SU-DHL-6 (cell line): ENCODE data around the gene ADCY2.

ENCODE experiments used
- H2AFZ ChIP-seq: fragments of 200-600 bp; sonication (generic); 2 replicates; pipeline ENCODE4 v1.6.1; 2014; ENCODE audit warnings: low read depth, mild to moderate bottlenecking, moderate library complexity, mixed read lengths, antibody characterized with exemption, low read length; ENCODE audit not compliant: severe bottlenecking
- H3F3A ChIP-seq: fragments of 200-600 bp; shearing (Covaris generic); 2 replicates; pipeline ENCODE4 v1.6.0; 2016; ENCODE audit warnings: antibody characterized with exemption, mild to moderate bottlenecking; ENCODE audit not compliant: insufficient read depth
- H3K27ac ChIP-seq: fragments of 200-600 bp; sonication (generic); 2 replicates; pipeline ENCODE4 v1.5.1; 2016; ENCODE audit warnings: low read depth, mild to moderate bottlenecking, low read length, moderate library complexity, mixed read lengths
- H3K27me3 ChIP-seq: fragments of 200-600 bp; sonication (generic), shearing (Covaris generic); 2 replicates; pipeline ENCODE4 v1.6.0; 2014; ENCODE audit warnings: mild to moderate bottlenecking, low read length
- H3K36me3 ChIP-seq: fragments of 200-600 bp; sonication (generic); 2 replicates; pipeline ENCODE4 v1.6.1; 2014; ENCODE audit warnings: mild to moderate bottlenecking, low read length, mixed read lengths
- H3K4me2 ChIP-seq: fragments of 300-600, 200-600 bp; shearing (Covaris generic), sonication (generic); 2 replicates; pipeline ENCODE4 v1.6.0; 2014; ENCODE audit warnings: low read length, low read depth, mild to moderate bottlenecking; ENCODE audit not compliant: poor library complexity, severe bottlenecking
- H3K4me3 ChIP-seq: fragments of 200-600 bp; sonication (generic); 2 replicates; pipeline ENCODE4 v1.5.1; 2014; ENCODE audit warnings: antibody characterized with exemption, low read length, mild to moderate bottlenecking, mixed read lengths; ENCODE audit not compliant: insufficient read depth, poor library complexity, severe bottlenecking
- H3K79me2 ChIP-seq: fragments of 200-600 bp; sonication (generic); 2 replicates; pipeline ENCODE4 v1.6.1; 2014; ENCODE audit warnings: mild to moderate bottlenecking, low read length, moderate library complexity; ENCODE audit not compliant: insufficient read depth
- H3K9ac ChIP-seq: fragments of 200-600 bp; sonication (generic); 2 replicates; pipeline ENCODE4 v1.7.0; 2014; ENCODE audit warnings: mild to moderate bottlenecking, low read length
- H3K9me2 ChIP-seq: fragments of 200-600 bp; sonication (generic); replicated peaks from 2 replicates; pipeline ENCODE4 v1.6.1; 2014; ENCODE audit warnings: low read length; ENCODE audit not compliant: insufficient read depth
- H3K9me3 ChIP-seq: fragments of 200-600 bp; sonication (generic); 2 replicates; pipeline ENCODE4 v1.6.1; 2014; ENCODE audit warnings: low read length, mixed read lengths; ENCODE audit not compliant: insufficient read depth
- H4K20me1 ChIP-seq: fragments of 200-600 bp; sonication (generic); 2 replicates; pipeline ENCODE4 v1.6.1; 2014; ENCODE audit warnings: low read depth, mild to moderate bottlenecking, antibody characterized with exemption, low read length, moderate library complexity, mixed read lengths
- CTCF ChIP-seq: fragments of 200-600 bp; sonication (generic); IDR thresholded peaks from one replicate; pipeline ENCODE4 v1.5.1; 2017; ENCODE audit warnings: antibody characterized with exemption, mild to moderate bottlenecking, low read length, moderate library complexity; ENCODE audit not compliant: insufficient read depth, poor library complexity, severe bottlenecking
- EZH2phosphoT487 ChIP-seq: fragments of 200-600 bp; sonication (generic), shearing (Covaris generic); conservative IDR thresholded peaks from 2 replicates; pipeline ENCODE4 v1.6.1; 2018; ENCODE audit warnings: mild to moderate bottlenecking, antibody characterized with exemption, low read length, moderate library complexity, mixed read lengths

ADCY2 gene

DNA sequence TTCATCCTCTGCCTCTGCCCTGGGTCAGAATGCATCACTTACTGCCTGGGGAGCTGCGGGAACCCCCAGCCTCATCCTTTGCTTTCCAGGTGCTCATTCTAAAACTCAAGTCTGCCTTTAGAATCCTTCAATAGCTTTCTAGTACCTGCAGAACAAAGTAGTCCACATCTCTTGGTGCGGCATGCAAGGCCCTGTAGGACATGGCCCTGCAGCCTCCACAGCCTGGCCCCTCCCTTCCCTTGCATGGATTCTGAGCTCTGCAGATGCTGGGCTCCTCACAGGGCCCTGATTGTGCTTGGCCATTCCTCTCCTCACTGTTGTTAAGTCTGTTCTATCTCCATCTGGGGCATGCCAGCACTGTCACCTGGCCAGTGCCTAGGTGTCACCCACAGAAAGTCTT, 141.6 kb downstream of the ADCY2 start:
- Histone ChIP-seq H3K9me3 (no peaks in the 10 kb centered on the region), H3K9me2 (no peaks in the 10 kb centered on the region), H3F3A (no peaks in the 10 kb centered on the region), H2AFZ (no peak overlapping the region), H3K36me3 (no peaks in the 10 kb centered on the region), H3K27me3 (no peaks in the 10 kb centered on the region), H3K79me2 (no peaks in the 10 kb centered on the region), H3K4me2 (no peak overlapping the region), H4K20me1 (no peaks in the 10 kb centered on the region), H3K4me3 (no peak overlapping the region), H3K27ac (no peak overlapping the region), H3K9ac (no peak overlapping the region)
- TF ChIP-seq CTCF: no peak
- no peak for TF ChIP-seq EZH2phosphoT487

GRCh38 chr5:7539571-7539970, 143.6 kb downstream of the ADCY2 start:
- H3K9ac ChIP-seq: no peak overlapping the region
- no peaks in the 10 kb centered on the region for H3K27me3 ChIP-seq
- no peaks in the 10 kb centered on the region for H3K9me3 ChIP-seq
- H3K36me3 ChIP-seq: no peaks in the 10 kb centered on the region
- H3K9me2 ChIP-seq: no peaks in the 10 kb centered on the region
- no peak for TF ChIP-seq EZH2phosphoT487
- no peak for TF ChIP-seq CTCF
- H3K4me3 ChIP-seq: no peak overlapping the region
- H2AFZ ChIP-seq: no peak overlapping the region
- H3K4me2 ChIP-seq: no peak overlapping the region
- H4K20me1 ChIP-seq: no peaks in the 10 kb centered on the region
- H3F3A ChIP-seq: no peaks in the 10 kb centered on the region
- H3K79me2 ChIP-seq: no peaks in the 10 kb centered on the region
- H3K27ac ChIP-seq: no peak overlapping the region

DNA sequence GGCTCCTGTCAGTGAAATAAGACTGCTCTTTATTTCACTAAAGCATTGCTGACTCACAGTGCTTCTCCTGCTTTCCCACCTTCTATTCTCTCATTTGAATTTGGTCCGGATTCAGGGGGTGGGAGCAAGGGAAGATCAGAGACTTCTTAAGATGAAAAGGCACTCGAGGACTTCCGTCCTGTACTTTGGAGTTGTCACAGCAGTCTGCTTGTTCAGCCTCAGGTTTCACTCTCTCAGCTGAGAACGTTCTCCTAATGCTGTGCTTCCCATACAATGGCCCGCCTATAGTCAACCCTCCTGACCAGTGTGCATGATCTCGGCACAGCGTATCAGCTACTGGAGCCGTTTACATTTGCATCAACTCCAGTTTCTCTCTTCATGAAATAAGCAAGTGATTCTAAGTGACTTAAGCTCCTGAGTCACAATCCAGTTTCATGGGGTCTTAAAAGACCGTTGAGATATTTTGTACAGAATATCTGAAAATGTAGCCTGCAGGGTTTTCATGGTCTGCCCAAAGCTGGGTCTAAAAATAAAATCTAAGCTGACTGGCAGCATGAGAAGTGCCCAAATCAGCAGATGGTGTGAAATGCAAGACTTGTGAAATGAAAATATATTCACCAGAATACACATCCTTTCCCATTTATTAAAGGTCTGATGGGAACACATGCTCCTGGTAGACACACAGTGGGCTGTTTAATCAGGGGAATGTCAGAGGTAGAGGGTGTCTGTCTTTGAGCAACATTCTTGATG, 145.0 kb downstream of the ADCY2 start:
- Histone ChIP-seq H3F3A (no peaks in the 10 kb centered on the region), H3K27me3 (no peaks in the 10 kb centered on the region), H3K79me2 (no peaks in the 10 kb centered on the region), H2AFZ (no peak overlapping the region), H3K4me3 (no peak overlapping the region), H3K9me2 (no peaks in the 10 kb centered on the region), H3K27ac (no peak overlapping the region), H3K4me2 (no peak overlapping the region), H3K36me3 (no peaks in the 10 kb centered on the region), H4K20me1 (no peaks in the 10 kb centered on the region), H3K9ac (no peak overlapping the region), H3K9me3 (no peaks in the 10 kb centered on the region)
- TF ChIP-seq EZH2phosphoT487 (no peak), CTCF (no peak)
